ENCODE data around the gene COL18A1. TPM values are rescaled to one million over a fixed set of nuclear protein-coding genes. Genes with fewer than 3 reads are reported as not detected.

Gene COL18A1
- total RNA-seq, 1 donor from 2014 or later: 52.6 TPM

- DNase-seq (ENCODE audit: low spot score): no peak
- H3K4me1 ChIP-seq: no peaks in the 10 kb centered on the region
- H3K27ac ChIP-seq: no peak overlapping the region
- no peaks in the 10 kb centered on the region for H3F3A ChIP-seq (ENCODE audit: low read depth)
- Mint-ChIP-seq H3K36me3 (peaks cover 8% of the 10 kb centered on the region), H3K9me3 (no peaks in the 10 kb centered on the region), H3K4me1 (no peaks in the 10 kb centered on the region), H3K27me3 (ENCODE audit: insufficient read depth, low read depth) (peaks cover 4% of the 10 kb centered on the region), H3K4me3 (no peak overlapping the region), H3K27ac (no peak overlapping the region)
- no peak overlapping the region for H3K9ac ChIP-seq
- H2AFZ ChIP-seq (replicated peaks): no peak overlapping the region
- H3K79me2 ChIP-seq (ENCODE audit: low read depth): no peaks in the 10 kb centered on the region
- TF ChIP-seq CTCF (IDR thresholded peaks at IDR 0.05) (no peak), EZH2 (IDR thresholded peaks at IDR 0.05) (no peak), EZH2phosphoT487 (IDR thresholded peaks at IDR 0.05) (no peak)
- no peaks in the 10 kb centered on the region for H4K20me1 ChIP-seq (ENCODE audit: low read depth)
- no peak overlapping the region for H3K4me3 ChIP-seq
- no peaks in the 10 kb centered on the region for H3K9me3 ChIP-seq (ENCODE audit: low read depth)
- H3K27me3 ChIP-seq: no peaks in the 10 kb centered on the region
- no peak overlapping the region for H3K4me2 ChIP-seq
- H3K36me3 ChIP-seq: no peaks in the 10 kb centered on the region
Observed at GRCh38 chr21:45496151-45496967, 91.4 kb downstream of the COL18A1 start.

GRCh38 chr21:45496968-45497845, 92.2 kb downstream of the COL18A1 start:
- Mint-ChIP-seq H3K36me3 (peaks cover 9% of the 10 kb centered on the region), H3K4me1 (no peaks in the 10 kb centered on the region), H3K27ac (no peak overlapping the region), H3K4me3 (no peak overlapping the region), H3K27me3 (ENCODE audit: insufficient read depth, low read depth) (peaks cover 4% of the 10 kb centered on the region), H3K9me3 (no peaks in the 10 kb centered on the region)
- no peak for TF ChIP-seq EZH2 (IDR thresholded peaks at IDR 0.05)
- Histone ChIP-seq H3K27me3 (no peaks in the 10 kb centered on the region), H2AFZ (replicated peaks) (no peak overlapping the region), H3K9ac (no peak overlapping the region), H3F3A (ENCODE audit: low read depth) (no peaks in the 10 kb centered on the region), H3K4me2 (no peak overlapping the region), H3K79me2 (ENCODE audit: low read depth) (no peaks in the 10 kb centered on the region), H3K9me3 (ENCODE audit: low read depth) (no peaks in the 10 kb centered on the region), H3K4me3 (no peak overlapping the region), H4K20me1 (ENCODE audit: low read depth) (no peaks in the 10 kb centered on the region), H3K27ac (no peak overlapping the region), H3K4me1 (no peaks in the 10 kb centered on the region), H3K36me3 (no peaks in the 10 kb centered on the region)
- no peak for DNase-seq (ENCODE audit: low spot score)

GRCh38 chr21:45497846-45498645, 93.1 kb downstream of the COL18A1 start:
- Histone ChIP-seq H3K4me2 (no peak overlapping the region), H4K20me1 (ENCODE audit: low read depth) (no peaks in the 10 kb centered on the region), H3F3A (ENCODE audit: low read depth) (no peaks in the 10 kb centered on the region), H3K9ac (no peak overlapping the region), H3K4me3 (no peak overlapping the region), H3K9me3 (ENCODE audit: low read depth) (no peaks in the 10 kb centered on the region), H3K27ac (no peak overlapping the region), H2AFZ (replicated peaks) (no peak overlapping the region), H3K36me3 (no peaks in the 10 kb centered on the region), H3K4me1 (no peaks in the 10 kb centered on the region), H3K79me2 (ENCODE audit: low read depth) (no peaks in the 10 kb centered on the region), H3K27me3 (no peaks in the 10 kb centered on the region)
- peaks cover 14% of the 10 kb centered on the region for H3K36me3 Mint-ChIP-seq
- no peak for TF ChIP-seq EZH2phosphoT487 (IDR thresholded peaks at IDR 0.05)
- TF ChIP-seq CTCF (IDR thresholded peaks at IDR 0.05): no peak
- no peak for TF ChIP-seq EZH2 (IDR thresholded peaks at IDR 0.05)
- no peaks in the 10 kb centered on the region for H3K4me1 Mint-ChIP-seq
- H3K27me3 Mint-ChIP-seq (ENCODE audit: insufficient read depth, low read depth): peaks cover 4% of the 10 kb centered on the region
- no peak overlapping the region for H3K4me3 Mint-ChIP-seq
- H3K27ac Mint-ChIP-seq: no peak overlapping the region
- H3K9me3 Mint-ChIP-seq: no peaks in the 10 kb centered on the region
- no peak for DNase-seq (ENCODE audit: low spot score)
